GM12878 (cell line): ENCODE data around the gene PSORS1C1. TPM values are rescaled to one million over a fixed set of nuclear protein-coding genes. Genes with fewer than 3 reads are reported as not detected.

Source experiments
- ATAC-seq: fragments of 200-7000 bp; cut with Tn5 transposase; 3 replicates; pipeline ENCODE4 v1.9.1; 2020; ENCODE audit warnings: mild to moderate bottlenecking, moderate library complexity
- BruUV-seq: library from RNA; stranded (reverse); fragments of 400-500 nt; replicated peaks from 2 replicates; lab custom pipeline; 2021; lab: Mats Ljungman, UMichigan
- CTCF ChIA-PET: fragments of 300-600 bp; sonication (Branson Sonifier 250); formaldehyde crosslinking; extraction: SDS; loops from one replicate; lab custom pipeline; 2021; ENCODE audit warnings: inconsistent platforms; lab: Yijun Ruan, JAX
- POLR2A ChIA-PET: fragments of 350-600 bp; formaldehyde crosslinking; extraction: SDS; loops from one replicate; lab custom pipeline; 2021; ENCODE audit warnings: inconsistent platforms; lab: Charles Lee
- RAD21 ChIA-PET: fragments of 300-600 bp; sonication (Branson Sonifier 250); formaldehyde crosslinking; loops from one replicate; lab custom pipeline; 2023; ENCODE audit warnings: antibody characterized with exemption; ENCODE audit not compliant: unreplicated experiment; lab: Charles Lee
- SMC1A ChIA-PET: fragments of 300-600 bp; sonication (Branson Sonifier 250); formaldehyde crosslinking; loops from one replicate; lab custom pipeline; 2023; ENCODE audit not compliant: unreplicated experiment, uncharacterized antibody; lab: Charles Lee
- DNase-seq: peaks from one replicate; pipeline ENCODE4 v3.0.0-alpha.2; 2011; ENCODE audit warnings: low read depth, low spot score
- FAIRE-seq: peaks from 3 replicates; lab custom pipeline; 2011; peaks lifted over from hg19 to GRCh38; lab: Jason Lieb, UNC
- H2AFZ ChIP-seq: 2 replicates; pipeline ENCODE4 v1.6.0; 2011; ENCODE audit warnings: low read depth, low read length, control low read depth; ENCODE audit not compliant: control insufficient read depth
- H3K27ac ChIP-seq: 2 replicates; pipeline ENCODE4 v1.5.1; 2011; ENCODE audit warnings: control low read depth; ENCODE audit not compliant: control insufficient read depth, insufficient read depth
- H3K27me3 ChIP-seq, 2 experiments: replicated peaks in 1 of 2; 2 replicates each; pipeline versions ENCODE4 v1.6.0 to v1.6.1; 2011; ENCODE audit warnings: low read length in 1 of 2; ENCODE audit not compliant: control insufficient read depth in 2 of 2, insufficient read depth in 2 of 2
- H3K36me3 ChIP-seq, 2 experiments: 2 replicates each; pipeline ENCODE4 v1.5.1; 2011; ENCODE audit warnings: low read length in 1 of 2; ENCODE audit not compliant: control insufficient read depth in 2 of 2, insufficient read depth in 2 of 2
- H3K4me1 ChIP-seq: 2 replicates; pipeline ENCODE4 v1.6.1; 2011; ENCODE audit warnings: mild to moderate bottlenecking, low read length, moderate library complexity, mixed read lengths; ENCODE audit not compliant: control insufficient read depth, insufficient read depth
- H3K4me2 ChIP-seq: 2 replicates; pipeline ENCODE4 v1.6.0; 2011; ENCODE audit warnings: control low read depth; ENCODE audit not compliant: control insufficient read depth, insufficient read depth
- H3K4me3 ChIP-seq: fragments of 200-600 bp; sonication (generic); 2 replicates; pipeline ENCODE4 v1.5.1; 2016
- H3K79me2 ChIP-seq: 2 replicates; pipeline ENCODE4 v1.6.0; 2011; ENCODE audit warnings: low read length; ENCODE audit not compliant: control insufficient read depth, insufficient read depth
- H3K9ac ChIP-seq: 2 replicates; pipeline ENCODE4 v1.8.0; 2011; ENCODE audit warnings: low read length, control low read depth, mixed read lengths; ENCODE audit not compliant: control insufficient read depth, insufficient read depth
- H3K9me3 ChIP-seq: replicated peaks from 3 replicates; pipeline ENCODE4 v1.5.1; 2011; ENCODE audit warnings: mild to moderate bottlenecking, low read length; ENCODE audit not compliant: control insufficient read depth, insufficient read depth
- H4K20me1 ChIP-seq: 2 replicates; pipeline ENCODE4 v1.6.0; 2011; ENCODE audit not compliant: control insufficient read depth, insufficient read depth
- BCL11A ChIP-seq: IDR thresholded peaks from 2 replicates; pipeline ENCODE4 v1.6.1; 2011; ENCODE audit warnings: low read depth, low read length
- CBFB ChIP-seq: IDR thresholded peaks from 2 replicates; pipeline ENCODE4 v1.6.1; 2016; ENCODE audit warnings: antibody characterized with exemption, low read depth
- CBX5 ChIP-seq: sonication (generic); IDR thresholded peaks from 2 replicates; pipeline ENCODE4 v1.6.1; 2016; ENCODE audit warnings: low read depth, moderate library complexity, mild to moderate bottlenecking, inconsistent platforms
- EED ChIP-seq: sonication (generic); IDR thresholded peaks from 2 replicates; pipeline ENCODE4 v1.6.1; 2016; ENCODE audit warnings: antibody characterized with exemption, low read depth
- GATAD2B ChIP-seq: fragments of 450-650 bp; conservative IDR thresholded peaks from 2 replicates; pipeline ENCODE4 v1.6.1; 2017; ENCODE audit warnings: low read depth, mild to moderate bottlenecking, moderate library complexity
- HDAC2 ChIP-seq: fragments of 200-600 bp; sonication (generic); IDR thresholded peaks from 2 replicates; pipeline ENCODE4 v1.6.1; 2017
- IKZF1 ChIP-seq: fragments of 450-650 bp; conservative IDR thresholded peaks from 2 replicates; pipeline ENCODE4 v1.6.1; 2017; ENCODE audit warnings: antibody characterized with exemption, mild to moderate bottlenecking
- IKZF2 ChIP-seq, 2 experiments: fragments of 450-650 bp; IDR thresholded peaks; 2 replicates each; pipeline ENCODE4 v1.6.1; 2017; ENCODE audit warnings: mild to moderate bottlenecking in 2 of 2, moderate library complexity in 2 of 2
- KDM1A ChIP-seq: fragments of 200-600 bp; sonication (generic); IDR thresholded peaks from 2 replicates; pipeline ENCODE4 v1.6.1; 2016; ENCODE audit warnings: borderline replicate concordance
- MTA2 ChIP-seq: fragments of 450-650 bp; IDR thresholded peaks from 2 replicates; pipeline ENCODE4 v1.6.1; 2016; ENCODE audit warnings: low read depth, mild to moderate bottlenecking, moderate library complexity
- NFIC ChIP-seq: IDR thresholded peaks from 2 replicates; pipeline ENCODE4 v1.6.1; 2012; ENCODE audit warnings: low read depth, mild to moderate bottlenecking, inconsistent platforms, low read length, moderate library complexity
- RAD51 ChIP-seq: fragments of 450-650 bp; IDR thresholded peaks from 2 replicates; pipeline ENCODE4 v1.6.1; 2016; ENCODE audit warnings: moderate library complexity, mild to moderate bottlenecking, inconsistent platforms
- RFX5 ChIP-seq: IDR thresholded peaks from 2 replicates; pipeline ENCODE4 v1.6.1; 2011; ENCODE audit warnings: low read depth, low read length, improper control_type of control experiment
- RUNX3 ChIP-seq: IDR thresholded peaks from 2 replicates; pipeline ENCODE4 v1.6.1; 2012; ENCODE audit warnings: low read length, inconsistent platforms
- SMAD5 ChIP-seq: IDR thresholded peaks from 2 replicates; pipeline ENCODE4 v1.6.1; 2016; ENCODE audit warnings: antibody characterized with exemption, low read depth
- SPI1 ChIP-seq: IDR thresholded peaks from 2 replicates; pipeline ENCODE4 v1.6.1; 2011; ENCODE audit warnings: low read depth, mild to moderate bottlenecking, low read length, moderate library complexity, borderline replicate concordance; ENCODE audit not compliant: insufficient read depth
- YY1 ChIP-seq: IDR thresholded peaks from 2 replicates; pipeline ENCODE4 v1.6.1; 2011; ENCODE audit warnings: low read depth, mild to moderate bottlenecking, low read length
- ZNF207 ChIP-seq: fragments of 450-650 bp; IDR thresholded peaks from 2 replicates; pipeline ENCODE4 v1.6.1; 2014; ENCODE audit warnings: antibody characterized with exemption, mild to moderate bottlenecking, borderline replicate concordance
- ZZZ3 ChIP-seq: IDR thresholded peaks from 2 replicates; pipeline ENCODE4 v1.6.1; 2011; ENCODE audit warnings: low read depth; ENCODE audit not compliant: control insufficient read depth, insufficient read length
- WGBS: methylation state at CpG from one replicate; pipeline ENCODE4 v1.1.6; 2016; ENCODE audit warnings: low lambda C conversion rate; ENCODE audit not compliant: insufficient replicate concordance, insufficient coverage; ENCODE audit errors: missing lambda C conversion rate; 5-methylcytosine and 5-hydroxymethylcytosine counted together
- in situ Hi-C: fragments of 300-500 bp; cut with MboI; formaldehyde crosslinking; loops from 9 replicates; pipeline ENCODE4 v1.14.3; 2018; ENCODE audit warnings: mixed read lengths
- intact Hi-C: fragments of 100-400 bp; cut with micrococcal nuclease; formaldehyde crosslinking; loops from one replicate; pipeline ENCODE4 v1.14.2; 2022; ENCODE audit not compliant: unreplicated experiment
- polyA plus RNA-seq, 11 experiments: library from polyadenylated mRNA; depleted of rRNA in 4 of 11; unstranded in 6 of 11; stranded (reverse) in 5 of 11; fragments of >200 nt; fragmentation: Nextera tagmentation in 4 of 11; fragmentation: Illumina TruSeq in 1 of 11; extraction: Ambion mirVana in 4 of 11; extraction: Trizol in 1 of 11; gene quantifications; 1 replicate in 1 of 11; 2 replicates in 10 of 11; pipeline versions ENCODE4 v1.2.1 to v1.2.3, GENCODE V29; 2011 to 2016; ENCODE audit warnings: inconsistent platforms in 2 of 11, missing spikeins in 2 of 11, low read depth in 1 of 11
- total RNA-seq, 4 experiments: library from RNA; depleted of rRNA in 3 of 4; stranded (reverse); fragments of >200 nt in 3 of 4; fragmentation: Illumina TruSeq in 1 of 4; extraction: Trizol in 1 of 4; gene quantifications; 2 replicates each; pipeline versions ENCODE4 v1.2.1 to v1.2.3, GENCODE V29; 2013 to 2021
- TF ChIP-seq, protein P1 (sequence below): IDR thresholded peaks from 2 replicates; pipeline ENCODE4 v1.6.1; 2012; ENCODE audit warnings: low read depth, low read length, improper control_type of control experiment

The PSORS1C1 gene
- total and polyA plus RNA-seq, 10 of the 15 experiments (the other 5 are each of a cell fraction or from before 2014, with no cell fraction given), result 0.13 to 1.00 (median 0.20) TPM; not detected in 5

DNA sequence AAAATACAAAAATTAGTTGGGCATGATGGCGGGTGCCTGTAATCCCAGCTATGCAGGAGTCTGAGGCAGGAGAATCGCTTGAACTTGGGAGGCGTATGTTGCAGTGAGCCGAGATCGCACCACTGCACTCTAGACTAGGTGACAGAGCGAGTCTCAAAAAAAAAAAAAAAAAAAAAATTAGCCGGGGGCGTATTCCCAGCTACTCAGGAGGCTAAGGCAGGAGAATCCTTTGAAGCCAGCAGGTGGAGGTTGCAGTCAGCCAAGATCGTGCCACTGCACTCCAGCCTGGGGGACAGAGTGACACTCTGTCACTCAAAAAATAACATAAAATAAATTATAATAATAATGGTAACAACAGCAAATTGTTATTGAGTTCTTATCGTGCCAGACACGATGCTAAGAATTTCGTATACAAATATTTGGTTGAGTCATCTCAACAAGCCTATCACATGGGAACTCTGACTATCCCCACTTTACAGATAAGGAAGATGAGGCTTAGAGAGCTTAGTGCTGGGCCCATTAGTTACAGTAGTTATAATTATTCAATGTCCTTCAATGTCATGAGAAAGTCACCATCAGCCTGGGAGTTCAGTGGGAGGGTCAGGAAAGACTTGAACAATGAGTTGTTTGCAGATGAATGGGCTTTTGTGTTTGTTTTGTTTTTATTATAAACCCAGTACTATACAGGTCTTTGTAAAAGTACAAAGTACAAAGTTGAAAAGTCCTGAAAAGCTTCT, 21.7 kb upstream of the PSORS1C1 start:
- no peaks in the 10 kb centered on the region for H3K79me2 ChIP-seq
- no peaks in the 10 kb centered on the region for H3K36me3 ChIP-seq
- 64% methylated on average over 10 of the region's 12 CpGs for WGBS
- ChIA-PET CTCF (interaction anchor here (1.3 to 4.6 kb wide), 6 partner anchors 13 to 548 kb away, joined by 3 to 30 read pairs (median 5); partner anchors contain the start of gene PSORS1C1), RAD21 (interaction anchor here (0.8 to 2.5 kb wide), 2 partner anchors 13 to 625 kb away, joined by 3 to 6 read pairs; no protein-coding TSS in a partner anchor), POLR2A (no interaction called here), SMC1A (interaction anchor here (0.6 to 1.4 kb wide), 4 partner anchors 10 to 625 kb away, joined by 3 read pairs; no protein-coding TSS in a partner anchor)
- H3K9ac ChIP-seq, result no peak overlapping the region
- H3K9me3 ChIP-seq, result no peaks in the 10 kb centered on the region
- intact Hi-C loops, result no loop called here
- TF ChIP-seq YY1 (no peak), ZZZ3 (no peak), IKZF1 (no peak), SPI1 (no peak), SMAD5 (no peak), NFIC (no peak), HDAC2 (no peak), CBFB (no peak), RFX5 (no peak), IKZF2 (IDR thresholded peaks at IDR 0.05) (no peak), BCL11A (no peak), MTA2 (no peak), GATAD2B (no peak), RAD51 (no peak), ZNF207 (no peak), CBX5 (no peak), KDM1A (no peak), EED (no peak), RUNX3 (no peak)
- TF ChIP-seq, protein P1, sequence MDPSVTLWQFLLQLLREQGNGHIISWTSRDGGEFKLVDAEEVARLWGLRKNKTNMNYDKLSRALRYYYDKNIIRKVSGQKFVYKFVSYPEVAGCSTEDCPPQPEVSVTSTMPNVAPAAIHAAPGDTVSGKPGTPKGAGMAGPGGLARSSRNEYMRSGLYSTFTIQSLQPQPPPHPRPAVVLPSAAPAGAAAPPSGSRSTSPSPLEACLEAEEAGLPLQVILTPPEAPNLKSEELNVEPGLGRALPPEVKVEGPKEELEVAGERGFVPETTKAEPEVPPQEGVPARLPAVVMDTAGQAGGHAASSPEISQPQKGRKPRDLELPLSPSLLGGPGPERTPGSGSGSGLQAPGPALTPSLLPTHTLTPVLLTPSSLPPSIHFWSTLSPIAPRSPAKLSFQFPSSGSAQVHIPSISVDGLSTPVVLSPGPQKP, result no peak
- no peak for ATAC-seq
- no peak for FAIRE-seq
- no peak overlapping the region for H3K4me2 ChIP-seq
- no peaks in the 10 kb centered on the region; a peak in 1 of 4 replicates for H3K27me3 ChIP-seq
- no peak for DNase-seq
- no peak overlapping the region for H3K4me3 ChIP-seq
- H3K27ac ChIP-seq, result no peak overlapping the region
- H2AFZ ChIP-seq, result no peak overlapping the region
- H3K4me1 ChIP-seq, result no peaks in the 10 kb centered on the region
- H4K20me1 ChIP-seq, result no peaks in the 10 kb centered on the region
- in situ Hi-C loops, result loop anchor here (10.0 kb wide), 1 partner anchor 628 kb away; no protein-coding TSS in a partner anchor
- no TSS peak for BruUV-seq
